ENCODE results near the gene TRIP12. TPM values are rescaled to one million over a fixed set of nuclear protein-coding genes. Genes with fewer than 3 reads are reported as not detected.
"Not testable (repeated sequence)": the region's sequence is repeated elsewhere in the genome, so short reads cannot be mapped to it uniquely, and the experiment has no call there.

Gene TRIP12
- total RNA-seq, 2 donors from 2014 or later = 77.6 to 170 TPM

DNA sequence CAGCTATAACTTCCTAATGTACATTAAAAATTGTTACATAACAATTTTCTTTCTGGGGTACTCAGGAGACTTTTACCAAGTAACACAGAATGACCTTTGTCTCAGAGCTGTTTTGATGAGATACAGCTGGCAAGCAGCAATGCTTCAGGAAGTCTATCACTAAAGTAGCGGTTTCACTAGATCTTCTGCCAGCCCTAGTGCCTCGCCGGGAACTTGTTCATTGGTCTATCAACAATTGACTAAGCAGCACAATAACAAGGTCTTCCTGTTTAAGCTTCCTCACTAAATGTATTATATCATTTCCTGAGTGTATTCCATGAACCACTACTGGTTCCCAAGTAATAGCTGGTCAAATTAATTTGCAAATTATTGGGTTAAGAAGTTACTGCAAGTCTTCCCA is 69.2 kb downstream of the TRIP12 start:
- no peak for TF ChIP-seq POLR2A (IDR thresholded peaks at IDR 0.05)
- TF ChIP-seq, protein P1, sequence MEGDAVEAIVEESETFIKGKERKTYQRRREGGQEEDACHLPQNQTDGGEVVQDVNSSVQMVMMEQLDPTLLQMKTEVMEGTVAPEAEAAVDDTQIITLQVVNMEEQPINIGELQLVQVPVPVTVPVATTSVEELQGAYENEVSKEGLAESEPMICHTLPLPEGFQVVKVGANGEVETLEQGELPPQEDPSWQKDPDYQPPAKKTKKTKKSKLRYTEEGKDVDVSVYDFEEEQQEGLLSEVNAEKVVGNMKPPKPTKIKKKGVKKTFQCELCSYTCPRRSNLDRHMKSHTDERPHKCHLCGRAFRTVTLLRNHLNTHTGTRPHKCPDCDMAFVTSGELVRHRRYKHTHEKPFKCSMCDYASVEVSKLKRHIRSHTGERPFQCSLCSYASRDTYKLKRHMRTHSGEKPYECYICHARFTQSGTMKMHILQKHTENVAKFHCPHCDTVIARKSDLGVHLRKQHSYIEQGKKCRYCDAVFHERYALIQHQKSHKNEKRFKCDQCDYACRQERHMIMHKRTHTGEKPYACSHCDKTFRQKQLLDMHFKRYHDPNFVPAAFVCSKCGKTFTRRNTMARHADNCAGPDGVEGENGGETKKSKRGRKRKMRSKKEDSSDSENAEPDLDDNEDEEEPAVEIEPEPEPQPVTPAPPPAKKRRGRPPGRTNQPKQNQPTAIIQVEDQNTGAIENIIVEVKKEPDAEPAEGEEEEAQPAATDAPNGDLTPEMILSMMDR (IDR thresholded peaks at IDR 0.05) = no peak
- 46 to 63% methylated on average over 3 of the region's 3 CpGs for WGBS, 2 donors
- Histone ChIP-seq H3K36me3 (replicated peaks in 1 of 2; ENCODE audit: insufficient read depth in 1 of 2, low read depth in 2 of 2) (peaks cover 0 to 6% of the 10 kb centered on the region in 2 donors), H3K4me3 (no peak overlapping the region), H3K27ac (no peak overlapping the region), H3K27me3 (no peaks in the 10 kb centered on the region), H3K9me3 (no peaks in the 10 kb centered on the region), H3K4me1 (no peaks in the 10 kb centered on the region)
- ATAC-seq = no peak
- intact Hi-C loops (cut with DNase I) = no loop called here
- peak in 1 of 4 donors; percentile 12 for DNase-seq

DNA sequence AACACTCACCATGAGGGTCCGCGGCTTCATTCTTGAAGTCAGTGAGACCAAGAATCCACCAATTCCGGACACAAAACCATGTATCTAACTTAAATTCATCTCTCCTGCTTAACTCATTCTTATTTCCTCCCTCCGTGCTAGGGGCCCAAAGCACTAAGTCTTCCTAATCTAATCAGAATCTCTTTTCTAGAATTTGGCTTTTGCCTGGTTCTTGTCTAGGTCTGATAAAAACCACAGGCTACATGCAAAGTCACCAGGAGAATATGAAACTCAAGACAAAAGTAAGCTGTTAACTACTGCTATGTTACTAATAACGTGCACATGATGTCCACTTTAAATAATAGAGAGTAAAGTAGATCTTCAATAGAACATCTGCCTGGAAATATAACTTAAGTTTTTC is 69.9 kb downstream of the TRIP12 start:
- WGBS, 2 donors = 92% methylated on average over 5 of the region's 5 CpGs
- Histone ChIP-seq H3K4me3 (no peak overlapping the region), H3K36me3 (replicated peaks in 1 of 2; ENCODE audit: insufficient read depth in 1 of 2, low read depth in 2 of 2) (peaks cover 0 to 6% of the 10 kb centered on the region in 2 donors), H3K4me1 (no peaks in the 10 kb centered on the region), H3K9me3 (no peaks in the 10 kb centered on the region), H3K27me3 (no peaks in the 10 kb centered on the region), H3K27ac (no peak overlapping the region)
- DNase-seq = no peak
- intact Hi-C loops (cut with DNase I) = no loop called here
- no peak for TF ChIP-seq POLR2A (IDR thresholded peaks at IDR 0.05)
- TF ChIP-seq, protein P1 (IDR thresholded peaks at IDR 0.05) = no peak
- no peak for ATAC-seq

DNA sequence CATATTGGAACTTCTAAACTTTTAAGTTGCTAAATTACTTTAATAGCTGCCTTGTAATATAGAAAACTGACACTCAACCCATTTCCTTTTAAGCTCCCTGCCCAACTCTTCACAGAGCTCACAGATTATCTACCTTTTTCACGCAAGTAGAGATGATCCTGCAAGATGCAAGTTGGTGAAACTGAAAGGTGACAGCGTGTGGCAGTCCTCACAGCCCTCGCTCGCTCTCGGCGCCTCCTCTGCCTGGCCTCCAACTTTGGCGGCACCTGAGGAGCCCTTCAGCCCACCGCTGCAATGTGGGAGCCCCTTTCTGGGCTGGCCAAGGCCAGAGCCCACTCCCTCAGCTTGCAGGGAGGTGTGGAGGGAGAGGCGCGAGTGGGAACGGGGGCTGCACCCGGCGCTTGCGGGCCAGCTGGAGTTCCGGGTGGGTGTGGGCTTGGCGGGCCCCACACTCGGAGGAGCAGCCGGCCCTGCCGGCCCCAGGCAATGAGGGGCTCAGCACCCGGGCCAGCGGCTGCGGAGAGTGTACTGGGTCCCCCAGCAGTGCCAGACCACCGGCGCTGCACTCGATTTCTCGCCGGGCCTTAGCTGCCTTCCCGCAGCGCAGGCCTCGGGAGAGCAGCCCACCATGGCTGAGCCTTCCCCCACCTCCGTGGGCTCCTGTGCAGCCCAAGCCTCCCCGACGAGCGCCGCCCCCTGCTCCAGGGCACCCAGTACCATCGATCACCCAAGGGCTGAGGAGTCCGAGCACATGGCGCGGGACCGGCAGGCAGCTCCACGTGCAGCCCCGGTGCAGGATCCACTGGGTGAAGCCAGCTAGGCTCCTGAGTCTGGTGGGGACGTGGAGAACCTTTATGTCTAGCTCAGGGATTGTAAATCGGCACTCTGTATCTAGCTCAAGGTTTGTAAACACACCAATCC is 71.2 kb downstream of the TRIP12 start:
- H3K27ac ChIP-seq; ATAC-seq; H3K4me1 ChIP-seq; H3K4me3 ChIP-seq; H3K36me3 ChIP-seq (replicated peaks in 1 of 2; ENCODE audit: insufficient read depth in 1 of 2, low read depth in 2 of 2); H3K9me3 ChIP-seq; DNase-seq; H3K27me3 ChIP-seq; intact Hi-C loops (cut with DNase I): not testable (repeated sequence)
- WGBS, 2 donors = 94 to 96% methylated on average over 17 to 33 of the region's 44 CpGs

DNA sequence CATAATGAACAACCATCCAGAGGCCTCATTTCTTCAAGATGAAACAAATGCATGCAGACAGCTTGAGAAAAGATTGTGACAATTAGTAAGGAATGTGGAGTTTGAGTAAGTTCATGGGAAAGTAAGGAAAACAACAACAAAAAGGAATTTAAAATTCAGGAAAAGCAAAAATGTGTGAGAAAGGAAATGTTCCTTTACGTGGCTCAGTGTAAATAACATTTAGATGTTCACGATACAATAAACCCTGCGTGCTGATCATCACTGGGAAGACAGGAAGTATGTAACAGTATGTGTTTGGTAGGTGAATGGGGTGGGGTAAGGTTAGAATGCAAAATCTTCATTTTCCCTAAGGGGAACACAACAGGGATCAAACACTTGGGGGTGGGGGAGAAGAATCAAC is 72.7 kb downstream of the TRIP12 start:
- intact Hi-C loops (cut with DNase I) = no loop called here
- DNase-seq (no peak), ATAC-seq (no peak)
- no peak overlapping the region for H3K4me3 ChIP-seq
- H3K36me3 ChIP-seq (replicated peaks in 1 of 2; ENCODE audit: insufficient read depth in 1 of 2, low read depth in 2 of 2) = peaks cover 0 to 4% of the 10 kb centered on the region in 2 donors
- H3K27ac ChIP-seq = no peak overlapping the region
- no peaks in the 10 kb centered on the region for H3K9me3 ChIP-seq
- TF ChIP-seq POLR2A (IDR thresholded peaks at IDR 0.05) = no peak
- TF ChIP-seq, protein P1 (IDR thresholded peaks at IDR 0.05) = no peak
- H3K27me3 ChIP-seq = no peaks in the 10 kb centered on the region
- no peaks in the 10 kb centered on the region for H3K4me1 ChIP-seq
- WGBS, 2 donors = 90 to 93% methylated on average over 3 of the region's 3 CpGs

DNA sequence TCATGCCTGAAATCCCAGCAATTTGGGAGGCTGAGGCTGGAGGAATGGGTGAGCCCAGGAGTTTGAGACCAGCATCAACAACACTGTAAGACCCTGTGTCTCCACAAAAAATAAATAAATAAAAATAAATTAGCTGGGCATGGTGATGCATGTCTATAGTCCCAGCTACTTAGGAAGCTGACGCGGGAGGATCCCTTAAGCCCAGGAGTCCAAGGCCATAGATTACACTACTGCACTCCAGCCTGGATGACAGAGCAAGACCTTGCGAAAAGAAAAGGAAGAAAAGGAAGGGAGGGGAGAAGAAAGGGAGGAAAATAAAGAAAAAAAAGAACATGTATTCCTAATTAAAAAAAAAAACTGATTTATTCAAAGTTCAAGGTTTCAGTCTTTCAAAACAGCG is 78.2 kb downstream of the TRIP12 start:
- TF ChIP-seq, protein P1 (IDR thresholded peaks at IDR 0.05) = no peak
- no peak for TF ChIP-seq POLR2A (IDR thresholded peaks at IDR 0.05)
- ATAC-seq (no peak), DNase-seq (no peak)
- 96 to 97% methylated on average over 4 of the region's 4 CpGs for WGBS, 2 donors
- Histone ChIP-seq H3K4me3 (no peak overlapping the region), H3K4me1 (peaks cover 3% of the 10 kb centered on the region), H3K27ac (no peak overlapping the region), H3K27me3 (no peaks in the 10 kb centered on the region), H3K36me3 (replicated peaks in 1 of 2; ENCODE audit: insufficient read depth in 1 of 2, low read depth in 2 of 2) (peaks cover 0 to 7% of the 10 kb centered on the region in 2 donors), H3K9me3 (no peaks in the 10 kb centered on the region)
- intact Hi-C loops (cut with DNase I) = no loop called here
